Measurements from ENCODE around the gene CDC23.

GRCh38 chr5:138216799-138217198 is 3.7 kb upstream of the CDC23 start:
- TF ChIP-seq CTCF (IDR thresholded peaks at IDR 0.05; ENCODE audit: insufficient read depth, low read depth, low read length) = no peak
- no peak for TF ChIP-seq EZH2 (IDR thresholded peaks at IDR 0.05; ENCODE audit: insufficient read depth, low read length)

All from astrocyte (in vitro differentiated cells and primary cell).